Neuronal stem cell (in vitro differentiated cells): ENCODE measurements around the gene KCTD2.

Source experiments
- DNase-seq: peaks from one replicate; pipeline ENCODE4 v3.0.0-alpha.2; 2013; ENCODE audit warnings: low spot score
- H2AFZ ChIP-seq: one replicate; pipeline ENCODE4 v1.6.1; 2013; ENCODE audit warnings: mild to moderate bottlenecking, low read length, inconsistent platforms
- H2AK5ac ChIP-seq: 2 replicates; pipeline ENCODE4 v1.6.1; 2013; ENCODE audit warnings: low read depth, mild to moderate bottlenecking, inconsistent platforms, low read length, moderate library complexity, mixed read lengths
- H2BK120ac ChIP-seq: 2 replicates; pipeline ENCODE4 v1.6.1; 2013; ENCODE audit warnings: low read depth, mild to moderate bottlenecking, inconsistent platforms, low read length, moderate library complexity, mixed read lengths
- H2BK12ac ChIP-seq: one replicate; pipeline ENCODE4 v1.6.1; 2013; ENCODE audit warnings: low read length, inconsistent platforms
- H2BK15ac ChIP-seq: 2 replicates; pipeline ENCODE4 v1.6.1; 2013; ENCODE audit warnings: mild to moderate bottlenecking, low read length, inconsistent platforms, mixed read lengths
- H2BK5ac ChIP-seq: one replicate; pipeline ENCODE4 v1.6.1; 2013; ENCODE audit warnings: inconsistent platforms, mild to moderate bottlenecking, low read length, moderate library complexity
- H3K14ac ChIP-seq: one replicate; pipeline ENCODE4 v1.6.1; 2013; ENCODE audit warnings: low read length, inconsistent platforms
- H3K18ac ChIP-seq: 2 replicates; pipeline ENCODE4 v1.6.1; 2013; ENCODE audit warnings: low read length, inconsistent platforms
- H3K23ac ChIP-seq: 2 replicates; pipeline ENCODE4 v1.6.1; 2013; ENCODE audit warnings: low read depth, mild to moderate bottlenecking, mixed read lengths, low read length, inconsistent platforms; ENCODE audit not compliant: poor library complexity
- H3K27ac ChIP-seq: replicated peaks from 3 replicates; pipeline ENCODE4 v1.5.1; 2013; ENCODE audit warnings: low read length, inconsistent platforms
- H3K27me3 ChIP-seq, 3 experiments: 2 replicates each; pipeline ENCODE4 v1.6.1; 2013; ENCODE audit warnings: low read length in 3 of 3, mild to moderate bottlenecking in 2 of 3, inconsistent platforms in 1 of 3, low read depth in 1 of 3, mixed read lengths in 1 of 3, moderate library complexity in 1 of 3; ENCODE audit not compliant: control insufficient read depth in 3 of 3, insufficient read depth in 3 of 3
- H3K36me3 ChIP-seq, 2 donors: replicated peaks in 1 of 2; 2 replicates each; pipeline ENCODE4 v1.6.1; 2013; ENCODE audit warnings: low read length in 2 of 2; ENCODE audit not compliant: control insufficient read depth in 2 of 2, insufficient read depth in 2 of 2
- H3K4ac ChIP-seq: 2 replicates; pipeline ENCODE4 v1.6.1; 2013; ENCODE audit warnings: inconsistent platforms, mild to moderate bottlenecking, low read length, moderate library complexity
- H3K4me1 ChIP-seq, 2 donors: 1 replicate in 1 of 2; 2 replicates in 1 of 2; pipeline ENCODE4 v1.6.1; 2013; ENCODE audit warnings: low read length in 2 of 2, low read depth in 1 of 2; ENCODE audit not compliant: control insufficient read depth in 2 of 2, insufficient read depth in 1 of 2
- H3K4me2 ChIP-seq: one replicate; pipeline ENCODE4 v1.6.1; 2013; ENCODE audit warnings: mild to moderate bottlenecking, low read length, inconsistent platforms; ENCODE audit not compliant: insufficient read depth, poor library complexity, severe bottlenecking
- H3K4me3 ChIP-seq, 2 donors: 2 replicates each; pipeline ENCODE4 v1.5.1; 2013; ENCODE audit warnings: low read length in 2 of 2, mild to moderate bottlenecking in 2 of 2, inconsistent platforms in 1 of 2, moderate library complexity in 1 of 2
- H3K79me1 ChIP-seq: one replicate; pipeline ENCODE4 v1.6.1; 2013; ENCODE audit warnings: low read depth, mild to moderate bottlenecking, inconsistent platforms, low read length, moderate library complexity
- H3K9ac ChIP-seq: one replicate; pipeline ENCODE4 v1.6.1; 2013; ENCODE audit warnings: mild to moderate bottlenecking, low read depth, low read length, inconsistent platforms; ENCODE audit not compliant: poor library complexity
- H3K9me3 ChIP-seq, 2 donors: replicated peaks in 1 of 2; 2 replicates each; pipeline versions ENCODE3 to v1.6.1; 2013; ENCODE audit warnings: low read length in 2 of 2, mild to moderate bottlenecking in 2 of 2, inconsistent platforms in 1 of 2, low read depth in 1 of 2, mixed read lengths in 1 of 2, moderate library complexity in 1 of 2; ENCODE audit not compliant: control insufficient read depth in 2 of 2, insufficient read depth in 1 of 2
- H4K8ac ChIP-seq: one replicate; pipeline ENCODE4 v1.6.1; 2013; ENCODE audit warnings: low read depth, mild to moderate bottlenecking, inconsistent platforms, low read length, moderate library complexity
- H4K91ac ChIP-seq: one replicate; pipeline ENCODE4 v1.6.1; 2013; ENCODE audit warnings: low read length, low read depth, mild to moderate bottlenecking, inconsistent platforms; ENCODE audit not compliant: poor library complexity
- WGBS, 2 donors: extraction: QIAGEN DNeasy Blood & Tissue Kit; methylation state at CpG; one replicate each; pipeline ENCODE4 v1.1.7; 2013; ENCODE audit warnings: missing lambda C conversion rate in 2 of 2, mixed read lengths in 1 of 2; ENCODE audit not compliant: insufficient read length in 2 of 2, insufficient replicate concordance in 1 of 2; ENCODE audit errors: extremely low coverage in 2 of 2; 5-methylcytosine and 5-hydroxymethylcytosine counted together

KCTD2 gene

DNA sequence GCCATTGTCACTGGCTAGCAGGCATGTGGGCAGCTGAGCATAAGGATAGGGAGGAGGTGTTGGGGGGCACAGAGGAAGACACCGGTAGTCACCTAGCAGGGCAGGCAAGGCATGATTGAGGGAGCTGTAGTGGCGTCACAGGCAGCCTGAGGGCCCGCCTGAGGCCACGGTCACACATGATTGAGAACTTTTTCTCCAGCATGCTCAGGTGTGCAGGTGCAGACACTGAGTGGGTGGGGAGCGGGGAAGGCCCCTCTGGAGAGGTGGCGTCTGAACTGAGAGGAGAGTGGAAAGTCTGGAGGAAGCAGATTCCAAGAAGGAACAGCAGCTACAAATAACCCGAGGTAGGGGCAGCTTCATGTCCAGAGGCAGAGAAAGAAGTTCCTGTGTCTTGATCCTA, 51.8 kb downstream of the KCTD2 start:
- Histone ChIP-seq H3K9me3 (no peaks in the 10 kb centered on the region), H3K14ac (no peak overlapping the region), H2BK12ac (no peak overlapping the region), H3K4ac (no peak overlapping the region), H4K91ac (no peak overlapping the region), H2BK120ac (no peak overlapping the region), H3K4me1 (peaks cover 0 to 3% of the 10 kb centered on the region in 2 donors), H3K9ac (no peak overlapping the region), H3K36me3 (peaks cover 0 to 1% of the 10 kb centered on the region in 2 donors), H3K4me3 (no peak overlapping the region), H2AFZ (no peak overlapping the region), H3K27ac (no peak overlapping the region), H3K23ac (peak overlapping the region; percentile 39), H3K18ac (no peak overlapping the region), H4K8ac (no peak overlapping the region), H3K27me3 (no peaks in the 10 kb centered on the region), H2BK15ac (no peak overlapping the region), H3K79me1 (no peaks in the 10 kb centered on the region), H3K4me2 (no peak overlapping the region), H2AK5ac (no peak overlapping the region), H2BK5ac (no peak overlapping the region)
- DNase-seq: no peak
- no CpG with 5 or more reads among the region's 7 CpGs for WGBS, 2 donors

DNA sequence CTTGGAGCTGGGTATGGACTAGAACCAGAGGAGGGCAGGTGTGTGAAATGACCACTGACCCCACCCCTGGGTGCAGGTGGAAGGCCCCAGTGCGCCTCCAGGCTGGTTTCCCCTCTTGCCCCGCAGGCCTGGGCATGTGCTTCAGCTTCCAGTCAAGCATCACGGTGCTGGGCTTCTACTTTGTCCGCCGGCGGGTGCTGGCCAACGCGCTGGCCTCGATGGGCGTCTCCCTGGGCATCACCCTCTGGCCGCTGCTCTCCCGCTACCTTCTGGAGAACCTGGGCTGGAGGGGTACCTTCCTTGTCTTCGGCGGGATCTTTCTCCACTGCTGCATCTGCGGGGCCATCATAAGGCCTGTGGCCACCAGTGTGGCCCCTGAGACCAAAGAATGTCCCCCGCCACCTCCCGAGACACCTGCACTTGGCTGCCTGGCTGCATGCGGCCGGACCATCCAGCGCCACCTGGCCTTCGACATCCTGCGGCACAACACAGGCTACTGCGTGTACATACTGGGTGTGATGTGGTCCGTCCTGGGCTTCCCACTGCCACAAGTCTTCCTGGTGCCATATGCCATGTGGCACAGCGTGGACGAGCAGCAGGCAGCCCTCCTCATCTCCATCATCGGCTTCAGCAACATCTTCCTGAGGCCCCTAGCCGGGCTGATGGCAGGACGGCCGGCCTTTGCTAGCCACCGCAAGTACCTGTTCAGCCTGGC, 53.0 kb downstream of the KCTD2 start:
- H3K27me3 ChIP-seq: peaks cover 0 to 4% (median 0%) of the 10 kb centered on the region in 3 experiments
- no peak overlapping the region for H2BK120ac ChIP-seq
- H3K23ac ChIP-seq: peak overlapping the region; percentile 34
- H4K91ac ChIP-seq: peak overlapping the region; percentile 38
- DNase-seq: no peak
- H2BK12ac ChIP-seq: no peak overlapping the region
- no peaks in the 10 kb centered on the region for H3K9me3 ChIP-seq
- peaks cover 0 to 1% of the 10 kb centered on the region in 2 donors for H3K36me3 ChIP-seq
- no peak overlapping the region for H3K4me2 ChIP-seq
- H3K4ac ChIP-seq: no peak overlapping the region
- peaks cover 0 to 3% of the 10 kb centered on the region in 2 donors for H3K4me1 ChIP-seq
- no peak overlapping the region for H3K4me3 ChIP-seq
- no peaks in the 10 kb centered on the region for H3K79me1 ChIP-seq
- H3K27ac ChIP-seq: no peak overlapping the region
- peak overlapping the region; percentile 79 for H3K9ac ChIP-seq
- no CpG with 5 or more reads among the region's 31 CpGs for WGBS, 2 donors
- peak overlapping the region; percentile 44 for H2BK5ac ChIP-seq
- H3K18ac ChIP-seq: no peak overlapping the region
- H3K14ac ChIP-seq: no peak overlapping the region
- H2AFZ ChIP-seq: no peak overlapping the region
- peak overlapping the region; percentile 52 for H2AK5ac ChIP-seq
- no peak overlapping the region for H4K8ac ChIP-seq
- H2BK15ac ChIP-seq: no peak overlapping the region

DNA sequence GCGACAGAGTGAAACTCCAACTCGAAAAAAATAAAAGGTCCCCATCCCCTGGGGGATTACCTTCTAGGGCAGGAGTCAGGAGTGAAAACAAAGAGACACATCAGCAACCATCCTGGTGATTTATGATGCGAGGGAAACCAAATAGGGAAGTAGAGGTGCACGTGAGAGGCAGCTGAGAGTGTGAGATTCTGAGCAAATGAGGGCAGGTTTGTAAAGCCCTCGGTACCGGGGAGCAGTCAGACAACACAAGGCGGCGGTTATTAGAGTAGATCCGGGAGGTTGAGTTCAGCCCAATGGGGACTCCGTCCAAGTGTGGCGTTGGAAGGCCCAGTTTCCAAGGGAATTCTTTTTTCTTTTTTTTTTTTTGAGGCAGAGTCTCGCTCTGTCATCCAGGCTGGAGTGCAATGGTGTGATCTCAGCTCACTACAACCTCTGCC, 55.4 kb downstream of the KCTD2 start:
- Histone ChIP-seq H2AK5ac (no peak overlapping the region), H2BK5ac (no peak overlapping the region), H3K27me3 (peaks cover 0 to 8% (median 0%) of the 10 kb centered on the region in 3 experiments), H2BK15ac (no peak overlapping the region), H3K14ac (no peak overlapping the region), H2AFZ (no peak overlapping the region), H2BK120ac (no peak overlapping the region), H2BK12ac (no peak overlapping the region), H3K18ac (no peak overlapping the region), H3K4me1 (peaks cover 0 to 3% of the 10 kb centered on the region in 2 donors), H3K4me3 (no peak overlapping the region), H3K4ac (no peak overlapping the region), H4K91ac (no peak overlapping the region), H4K8ac (no peak overlapping the region), H3K23ac (no peak overlapping the region), H3K9me3 (no peaks in the 10 kb centered on the region), H3K27ac (no peak overlapping the region), H3K36me3 (peaks cover 0 to 1% of the 10 kb centered on the region in 2 donors), H3K9ac (no peak overlapping the region), H3K79me1 (no peaks in the 10 kb centered on the region), H3K4me2 (no peak overlapping the region)
- whole genome bisulfite sequencing, 2 donors: no CpG with 5 or more reads among the region's 12 CpGs
- no peak for DNase-seq

DNA sequence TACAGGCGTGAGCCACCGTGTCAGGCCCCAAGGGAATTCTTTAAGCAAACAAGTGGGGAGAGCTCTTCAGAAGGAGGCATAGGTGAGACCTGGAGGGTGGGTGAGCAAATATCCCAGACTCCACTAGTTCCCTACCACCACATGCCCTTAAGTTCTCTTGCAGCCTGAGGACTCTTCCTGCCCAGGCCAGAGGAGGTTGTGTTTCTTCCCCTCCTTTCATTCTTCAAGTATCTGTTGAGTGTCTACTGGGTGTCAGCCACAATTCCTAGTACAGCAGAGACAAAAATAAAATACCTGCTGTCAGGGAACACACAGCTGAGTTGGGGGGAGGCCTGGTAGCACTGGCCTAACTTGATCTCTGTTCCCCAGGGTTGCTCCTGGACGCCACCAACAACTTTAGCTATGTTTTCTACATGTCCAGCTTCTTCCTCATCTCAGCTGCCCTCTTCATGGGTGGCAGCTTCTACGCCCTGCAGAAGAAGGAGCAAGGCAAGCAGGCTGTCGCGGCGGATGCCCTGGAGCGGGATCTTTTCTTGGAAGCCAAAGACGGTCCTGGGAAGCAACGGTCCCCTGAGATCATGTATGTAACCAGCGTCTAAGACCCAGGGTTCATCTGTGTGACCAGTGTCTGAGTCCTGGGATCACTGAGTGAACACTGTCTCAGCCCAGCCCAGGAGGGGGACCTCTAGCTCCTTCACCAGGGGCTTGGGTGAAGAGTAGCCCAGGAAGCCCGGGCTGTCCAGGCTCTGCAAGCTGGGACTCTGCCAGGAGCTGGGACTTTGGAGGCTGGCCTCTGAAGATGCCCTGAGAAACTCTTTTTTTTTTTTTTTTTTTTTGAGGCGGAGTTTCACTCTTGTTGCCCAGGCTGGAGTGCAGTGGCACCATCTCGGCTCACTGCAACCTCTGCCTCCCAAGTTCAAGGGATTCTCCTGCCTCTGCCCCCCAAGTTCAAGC, 56.9 kb downstream of the KCTD2 start:
- no peak overlapping the region for H3K4me3 ChIP-seq

More for the DNA sequence above, 56.9 kb downstream of the KCTD2 start:
- Histone ChIP-seq H2AFZ (no peak overlapping the region), H3K27ac (no peak overlapping the region), H2BK15ac (no peak overlapping the region), H2BK12ac (no peak overlapping the region), H3K9me3 (no peaks in the 10 kb centered on the region), H2AK5ac (no peak overlapping the region), H4K8ac (no peak overlapping the region), H3K23ac (no peak overlapping the region), H3K4me2 (no peak overlapping the region), H3K36me3 (peaks cover 0 to 1% of the 10 kb centered on the region in 2 donors), H3K9ac (no peak overlapping the region), H3K4me1 (peaks cover under 1 to 1% of the 10 kb centered on the region in 2 donors), H3K18ac (no peak overlapping the region), H3K4ac (no peak overlapping the region), H3K14ac (no peak overlapping the region), H3K27me3 (peaks cover 0 to 12% (median 1%) of the 10 kb centered on the region in 3 experiments), H2BK5ac (no peak overlapping the region), H4K91ac (no peak overlapping the region), H2BK120ac (no peak overlapping the region), H3K79me1 (no peaks in the 10 kb centered on the region)
- DNase-seq: no peak
- no CpG with 5 or more reads among the region's 14 CpGs for WGBS, 2 donors
